ENCODE measurements around the gene NTN4.
"Not testable (repeated sequence)": the region's sequence is repeated elsewhere in the genome, so short reads cannot be mapped to it uniquely, and the experiment has no call there.

The NTN4 gene

GRCh38 chr12:95796225-95796981 lies 5.8 kb upstream of the NTN4 start:
- no peak for DNase-seq

GRCh38 chr12:95790917-95791849 lies 619 bp upstream of the NTN4 start:
- DNase-seq: no peak

GRCh38 chr12:95789126-95790032 lies 1.2 kb downstream of the NTN4 start:
- DNase-seq: no peak

GRCh38 chr12:95788637-95789036 lies 1.9 kb downstream of the NTN4 start:
- no peak for DNase-seq

- no peak for DNase-seq
These were observed 3.2 kb downstream of the NTN4 start for GRCh38 chr12:95787274-95787818.

- no peak for DNase-seq
These were observed 5.6 kb downstream of the NTN4 start for GRCh38 chr12:95784915-95785314.

GRCh38 chr12:95784286-95784685 lies 6.3 kb downstream of the NTN4 start:
- DNase-seq: no peak

GRCh38 chr12:95775466-95775865 lies 15.1 kb downstream of the NTN4 start:
- not testable (repeated sequence) for DNase-seq

- no peak for DNase-seq
These were observed 16.1 kb downstream of the NTN4 start for GRCh38 chr12:95774311-95775045.

GRCh38 chr12:95773320-95773719 lies 17.2 kb downstream of the NTN4 start:
- no peak for DNase-seq

- DNase-seq: no peak
These were observed 22.9 kb downstream of the NTN4 start for GRCh38 chr12:95767703-95768102.

- DNase-seq: no peak
These were observed 24.1 kb downstream of the NTN4 start for GRCh38 chr12:95766356-95767019.

- no peak for DNase-seq
These were observed 25.7 kb downstream of the NTN4 start for GRCh38 chr12:95764848-95765247.

- DNase-seq: no peak
These were observed 26.7 kb downstream of the NTN4 start for GRCh38 chr12:95763809-95764253.

GRCh38 chr12:95762123-95762785 lies 28.3 kb downstream of the NTN4 start:
- no peak for DNase-seq

GRCh38 chr12:95760371-95760770 lies 30.2 kb downstream of the NTN4 start:
- DNase-seq: no peak

GRCh38 chr12:95759718-95760117 lies 30.8 kb downstream of the NTN4 start:
- no peak for DNase-seq

GRCh38 chr12:95759039-95759438 lies 31.5 kb downstream of the NTN4 start:
- no peak for DNase-seq

- no peak for DNase-seq
These were observed 34.2 kb downstream of the NTN4 start for GRCh38 chr12:95756362-95756761.

GRCh38 chr12:95755261-95755865 lies 35.2 kb downstream of the NTN4 start:
- DNase-seq: no peak
